SU-DHL-6 (cell line): ENCODE results near the gene TMEM184A.

ENCODE experiments used
- H2AFZ ChIP-seq: fragments of 200-600 bp; sonication (generic); 2 replicates; pipeline ENCODE4 v1.6.1; 2014; ENCODE audit warnings: low read depth, mild to moderate bottlenecking, moderate library complexity, mixed read lengths, antibody characterized with exemption, low read length; ENCODE audit not compliant: severe bottlenecking
- H3F3A ChIP-seq: fragments of 200-600 bp; shearing (Covaris generic); 2 replicates; pipeline ENCODE4 v1.6.0; 2016; ENCODE audit warnings: antibody characterized with exemption, mild to moderate bottlenecking; ENCODE audit not compliant: insufficient read depth
- H3K27ac ChIP-seq: fragments of 200-600 bp; sonication (generic); 2 replicates; pipeline ENCODE4 v1.5.1; 2016; ENCODE audit warnings: low read depth, mild to moderate bottlenecking, low read length, moderate library complexity, mixed read lengths
- H3K27me3 ChIP-seq: fragments of 200-600 bp; sonication (generic), shearing (Covaris generic); 2 replicates; pipeline ENCODE4 v1.6.0; 2014; ENCODE audit warnings: mild to moderate bottlenecking, low read length
- H3K36me3 ChIP-seq: fragments of 200-600 bp; sonication (generic); 2 replicates; pipeline ENCODE4 v1.6.1; 2014; ENCODE audit warnings: mild to moderate bottlenecking, low read length, mixed read lengths
- H3K4me2 ChIP-seq: fragments of 300-600, 200-600 bp; shearing (Covaris generic), sonication (generic); 2 replicates; pipeline ENCODE4 v1.6.0; 2014; ENCODE audit warnings: low read length, low read depth, mild to moderate bottlenecking; ENCODE audit not compliant: poor library complexity, severe bottlenecking
- H3K4me3 ChIP-seq: fragments of 200-600 bp; sonication (generic); 2 replicates; pipeline ENCODE4 v1.5.1; 2014; ENCODE audit warnings: antibody characterized with exemption, low read length, mild to moderate bottlenecking, mixed read lengths; ENCODE audit not compliant: insufficient read depth, poor library complexity, severe bottlenecking
- H3K79me2 ChIP-seq: fragments of 200-600 bp; sonication (generic); 2 replicates; pipeline ENCODE4 v1.6.1; 2014; ENCODE audit warnings: mild to moderate bottlenecking, low read length, moderate library complexity; ENCODE audit not compliant: insufficient read depth
- H3K9ac ChIP-seq: fragments of 200-600 bp; sonication (generic); 2 replicates; pipeline ENCODE4 v1.7.0; 2014; ENCODE audit warnings: mild to moderate bottlenecking, low read length
- H3K9me2 ChIP-seq: fragments of 200-600 bp; sonication (generic); replicated peaks from 2 replicates; pipeline ENCODE4 v1.6.1; 2014; ENCODE audit warnings: low read length; ENCODE audit not compliant: insufficient read depth
- H3K9me3 ChIP-seq: fragments of 200-600 bp; sonication (generic); 2 replicates; pipeline ENCODE4 v1.6.1; 2014; ENCODE audit warnings: low read length, mixed read lengths; ENCODE audit not compliant: insufficient read depth
- H4K20me1 ChIP-seq: fragments of 200-600 bp; sonication (generic); 2 replicates; pipeline ENCODE4 v1.6.1; 2014; ENCODE audit warnings: low read depth, mild to moderate bottlenecking, antibody characterized with exemption, low read length, moderate library complexity, mixed read lengths
- CTCF ChIP-seq: fragments of 200-600 bp; sonication (generic); IDR thresholded peaks from one replicate; pipeline ENCODE4 v1.5.1; 2017; ENCODE audit warnings: antibody characterized with exemption, mild to moderate bottlenecking, low read length, moderate library complexity; ENCODE audit not compliant: insufficient read depth, poor library complexity, severe bottlenecking
- EZH2phosphoT487 ChIP-seq: fragments of 200-600 bp; sonication (generic), shearing (Covaris generic); conservative IDR thresholded peaks from 2 replicates; pipeline ENCODE4 v1.6.1; 2018; ENCODE audit warnings: mild to moderate bottlenecking, antibody characterized with exemption, low read length, moderate library complexity, mixed read lengths

Gene TMEM184A

DNA sequence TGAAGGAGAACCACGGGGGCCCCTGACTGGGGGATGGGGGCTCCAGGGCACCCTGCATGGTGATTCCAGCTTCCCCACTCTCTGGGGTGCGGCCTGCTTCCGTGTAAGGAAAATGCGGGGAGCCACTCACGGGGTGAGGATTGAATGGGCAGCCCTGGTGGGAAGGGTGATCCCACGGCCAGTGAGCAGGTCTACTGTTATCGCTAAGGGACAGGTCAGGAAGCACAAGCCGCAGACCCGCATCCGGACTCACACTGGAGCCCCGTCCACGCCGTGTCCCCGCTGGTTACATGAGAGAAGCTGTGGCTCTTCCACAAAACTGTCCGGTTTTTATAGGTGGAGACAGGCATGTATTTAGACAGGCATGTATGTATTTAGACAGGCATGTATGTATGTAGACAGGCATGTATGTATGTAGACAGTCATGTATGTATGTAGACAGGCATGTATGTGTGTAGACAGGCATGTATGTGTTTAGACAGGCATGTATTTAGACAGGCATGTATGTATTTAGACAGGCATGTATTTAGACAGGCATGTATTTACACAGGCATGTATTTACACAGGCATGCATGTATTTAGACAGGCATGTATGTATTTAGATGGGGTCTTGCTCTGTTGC, 8.1 kb upstream of the TMEM184A start:
- no peaks in the 10 kb centered on the region for H3K9me3 ChIP-seq
- H3K4me3 ChIP-seq = no peak overlapping the region
- no peaks in the 10 kb centered on the region for H3K27me3 ChIP-seq
- TF ChIP-seq EZH2phosphoT487 (no peak), CTCF (no peak)
- no peaks in the 10 kb centered on the region for H3K36me3 ChIP-seq
- peaks cover 5% of the 10 kb centered on the region for H3K79me2 ChIP-seq
- no peaks in the 10 kb centered on the region for H4K20me1 ChIP-seq
- H2AFZ ChIP-seq = no peak overlapping the region
- H3K9ac ChIP-seq = no peak overlapping the region
- H3K27ac ChIP-seq = no peak overlapping the region
- no peaks in the 10 kb centered on the region for H3K9me2 ChIP-seq
- H3K4me2 ChIP-seq = no peak overlapping the region
- peaks cover 5% of the 10 kb centered on the region; the same call in 1 of the 2 replicates for H3F3A ChIP-seq

DNA sequence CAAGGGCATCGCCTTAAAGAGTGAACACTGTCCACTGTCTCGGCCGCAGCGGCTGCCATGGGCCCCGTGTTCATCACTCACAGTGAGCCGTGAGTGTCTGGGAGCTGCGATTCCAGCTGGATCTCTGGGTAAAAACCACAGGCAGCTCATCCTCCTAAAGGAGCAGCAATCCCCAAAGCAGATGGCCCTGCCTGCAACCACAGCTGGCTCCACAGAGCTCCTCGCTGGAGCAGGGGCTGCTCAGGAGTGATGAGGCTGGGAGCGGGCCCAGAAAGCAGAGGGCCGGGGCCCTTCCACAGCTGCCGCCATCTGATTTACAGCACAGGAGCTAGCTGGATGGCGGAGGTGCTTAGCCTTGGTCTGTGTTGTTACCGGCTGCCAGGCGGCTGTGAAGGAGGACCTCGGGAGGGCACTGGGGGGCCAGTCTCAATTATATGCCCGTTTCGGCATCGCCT, 6.6 kb upstream of the TMEM184A start:
- TF ChIP-seq EZH2phosphoT487 (no peak), CTCF (no peak)

GRCh38 chr7:1562116-1562515, 6.1 kb upstream of the TMEM184A start:
- H3K36me3 ChIP-seq = no peaks in the 10 kb centered on the region
- no peak overlapping the region for H3K4me3 ChIP-seq
- H3K79me2 ChIP-seq = no peaks in the 10 kb centered on the region
- no peaks in the 10 kb centered on the region for H3K9me2 ChIP-seq
- no peak for TF ChIP-seq CTCF
- TF ChIP-seq EZH2phosphoT487 = no peak
- H3K27ac ChIP-seq = no peak overlapping the region
- no peaks in the 10 kb centered on the region for H3F3A ChIP-seq
- H2AFZ ChIP-seq = no peak overlapping the region
- no peak overlapping the region for H3K9ac ChIP-seq
- H3K27me3 ChIP-seq = no peaks in the 10 kb centered on the region
- H3K9me3 ChIP-seq = no peaks in the 10 kb centered on the region
- H4K20me1 ChIP-seq = no peaks in the 10 kb centered on the region
- H3K4me2 ChIP-seq = no peak overlapping the region

More for the DNA sequence above, 6.6 kb upstream of the TMEM184A start:
- Histone ChIP-seq H3K27me3 (no peaks in the 10 kb centered on the region), H3F3A (no peaks in the 10 kb centered on the region), H3K4me3 (no peak overlapping the region), H3K9me2 (no peaks in the 10 kb centered on the region), H4K20me1 (no peaks in the 10 kb centered on the region), H3K9ac (no peak overlapping the region), H3K4me2 (no peak overlapping the region), H3K36me3 (no peaks in the 10 kb centered on the region), H3K27ac (no peak overlapping the region), H2AFZ (no peak overlapping the region), H3K9me3 (no peaks in the 10 kb centered on the region), H3K79me2 (no peaks in the 10 kb centered on the region)
